Heart left ventricle (tissue), 16 donors: ENCODE results near the gene RESP18. TPM values are rescaled to one million over a fixed set of nuclear protein-coding genes. Genes with fewer than 3 reads are reported as not detected.

Experiments
- ATAC-seq, 4 donors: fragments of 200-7000 bp; cut with Tn5 transposase; one replicate each; pipeline ENCODE4 v1.9.1; 2020 to 2022; ENCODE audit warnings: moderate library complexity in 4 of 4, mild to moderate bottlenecking in 3 of 4, moderate number of reproducible peaks in 1 of 4
- DNase-seq, 5 donors: peaks; one replicate each; pipeline ENCODE4 v3.0.0-alpha.2; 2020
- H3K27ac ChIP-seq, 12 donors: fragments of 200-600 bp; sonication (generic) in 4 of 12; one replicate each; pipeline versions ENCODE4 v1.5.0 to v1.8.0; 2016 to 2022; ENCODE audit warnings: mild to moderate bottlenecking in 2 of 12
- H3K27me3 ChIP-seq, 9 donors: fragments of 200-600 bp; sonication (generic) in 2 of 9; one replicate each; pipeline versions ENCODE4 v1.5.1 to v1.8.0; 2016 to 2022; ENCODE audit warnings: mild to moderate bottlenecking in 3 of 9
- H3K36me3 ChIP-seq, 9 donors: fragments of 200-600 bp; sonication (generic) in 2 of 9; one replicate each; pipeline versions ENCODE4 v1.5.0 to v1.8.0; 2018 to 2022; ENCODE audit warnings: mild to moderate bottlenecking in 2 of 9
- H3K4me1 ChIP-seq, 12 donors: fragments of 200-600 bp; sonication (generic) in 4 of 12; one replicate each; pipeline versions ENCODE4 v1.5.0 to v1.8.0; 2016 to 2022; ENCODE audit warnings: mild to moderate bottlenecking in 3 of 12
- H3K4me3 ChIP-seq, 12 donors: fragments of 200-600 bp; sonication (generic) in 4 of 12; one replicate each; pipeline versions ENCODE4 v1.5.0 to v1.8.0; 2017 to 2022; ENCODE audit warnings: mild to moderate bottlenecking in 9 of 12, moderate library complexity in 4 of 12
- H3K9me3 ChIP-seq, 12 donors: fragments of 200-600 bp; sonication (generic) in 4 of 12; one replicate each; pipeline versions ENCODE4 v1.5.0 to v1.8.0; 2016 to 2022; ENCODE audit warnings: mild to moderate bottlenecking in 1 of 12
- POLR2A ChIP-seq, 2 donors: fragments of 450-650 bp; IDR thresholded peaks; one replicate each; pipeline ENCODE4 v1.6.1; 2017; ENCODE audit warnings: antibody characterized with exemption in 2 of 2, mild to moderate bottlenecking in 2 of 2, moderate library complexity in 2 of 2
- WGBS, 4 donors: extraction: QIAGEN DNeasy Blood & Tissue Kit in 2 of 4; methylation state at CpG; one replicate each; pipeline versions ENCODE4 v1.1.5 to v1.1.7; 2013 to 2018; 5-methylcytosine and 5-hydroxymethylcytosine counted together
- intact Hi-C, 10 donors: fragments of 100-400 bp; cut with DNase I; formaldehyde crosslinking; loops; one replicate each; pipeline versions ENCODE4 v1.11.1 to v1.14.2; 2022
- long read RNA-seq, 3 donors: library from polyadenylated mRNA; unstranded; transcript quantifications; one replicate each; pipeline ENCODE4 v2.0.0, GENCODE V29; 2020 to 2021
- polyA plus RNA-seq, 2 donors: library from polyadenylated mRNA; stranded (reverse); fragments of 200-250 nt; gene quantifications; one replicate each; pipeline ENCODE4 v1.2.3, GENCODE V29; 2013
- total RNA-seq, 9 donors: library from RNA; depleted of rRNA in 2 of 9; stranded (reverse); fragments of >200 nt in 2 of 9; fragmentation: NEBNext Ultra II Directional in 3 of 9; extraction: Animal tissue kit (Norgen Biotek cat#: 25700) in 3 of 9; gene quantifications; one replicate each; pipeline versions ENCODE4 v1.1.0 to v1.2.4, GENCODE V29; 2016 to 2023
- TF ChIP-seq, protein P1 (sequence below), 12 donors: fragments of 200-600 bp; sonication (generic) in 4 of 12; IDR thresholded peaks; one replicate each; pipeline versions ENCODE4 v1.5.0 to v1.8.0; 2018 to 2022; ENCODE audit warnings: antibody characterized with exemption in 12 of 12, mild to moderate bottlenecking in 5 of 12
- donor health status: ischemic (EF 13 %, LVEDD 7.1; RV severe dilation, severe dysfunction).
- donor health status: healthy with polysubstance abuse.
- donor health status: DM: no; HTN: yes; CAD: no.
- donor health status: DM: no; HTN: no; CAD: no.
- donor health status: ischemic (EF 25% LVEDD 6.9; RV normal size, moderate dysfunction).
- donor health status: ischemic (EF 25% LVEDD 5.7; RV mildly dilated, moderate dysfunction).
- donor health status: healthy.
- donor health status: DM: yes; HTN: yes; CAD: no.
- donor health status: ischemic (EF 35%, LVEDD 5.7; RV mildly dilated, moderate dysfunction).
- donor health status: nonischemic (EF 11% LVEDD 7.7; RV severe dilation, severe dysfunction).
- donor health status: DM: yes; HTN: yes; CAD: no.
- donor health status: PGD.
- donor health status: ischemic (EF 29% LVEDD 5.4; RV normal size, mild dysfunction).
- donor health status: nonischemic (EF 23%, LVEDD 6.1; RV moderate dilation, normal function).

Gene RESP18
- total RNA-seq: not detected
- not detected for polyA plus RNA-seq
- long read RNA-seq, donor 1: 0 reads
- long read RNA-seq, donor 2: 0 reads
- long read RNA-seq, donor 3: 0 reads

DNA sequence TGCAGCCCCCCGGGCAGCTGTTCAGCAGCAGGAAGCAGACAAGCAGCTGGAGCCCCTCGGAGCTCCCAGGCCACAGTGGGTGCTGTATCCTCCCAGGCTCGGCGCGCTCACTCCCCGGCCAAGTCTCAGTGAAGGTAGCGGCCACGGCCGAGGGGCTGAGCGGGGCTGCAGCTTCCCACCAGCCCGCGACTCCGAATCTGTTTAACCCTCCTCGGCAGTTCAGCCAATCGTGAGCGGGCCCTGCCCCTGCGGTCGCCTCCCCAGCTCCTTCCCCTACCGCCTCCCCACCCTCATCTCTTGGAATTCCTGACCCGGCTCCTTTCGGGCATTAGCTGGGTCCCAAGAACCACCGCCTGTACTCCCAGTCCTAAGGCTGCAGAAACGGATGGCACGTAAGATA lies at the start of gene RESP18:
TSS of gene RESP18 (minus strand) at position 203 of the 400 bp plus-strand sequence.
- WGBS, 4 donors: 3 to 6% (median 4%) methylated on average over 19 to 24 of the region's 24 CpGs
- Histone ChIP-seq H3K9me3 (peaks cover 0 to 14% (median 0%) of the 10 kb centered on the region in 12 donors), H3K27me3 (peaks cover 10 to 75% (median 38%) of the 10 kb centered on the region in 9 donors), H3K4me1 (peaks cover 0 to 3% (median 0%) of the 10 kb centered on the region in 12 donors), H3K27ac (no peak within 1 kb of the TSS), H3K4me3 (no peak within 1 kb of the TSS), H3K36me3 (no peaks in the 10 kb centered on the region)
- ATAC-seq: no peak
- TF ChIP-seq POLR2A (IDR thresholded peaks at IDR 0.05): no peak
- TF ChIP-seq, protein P1, sequence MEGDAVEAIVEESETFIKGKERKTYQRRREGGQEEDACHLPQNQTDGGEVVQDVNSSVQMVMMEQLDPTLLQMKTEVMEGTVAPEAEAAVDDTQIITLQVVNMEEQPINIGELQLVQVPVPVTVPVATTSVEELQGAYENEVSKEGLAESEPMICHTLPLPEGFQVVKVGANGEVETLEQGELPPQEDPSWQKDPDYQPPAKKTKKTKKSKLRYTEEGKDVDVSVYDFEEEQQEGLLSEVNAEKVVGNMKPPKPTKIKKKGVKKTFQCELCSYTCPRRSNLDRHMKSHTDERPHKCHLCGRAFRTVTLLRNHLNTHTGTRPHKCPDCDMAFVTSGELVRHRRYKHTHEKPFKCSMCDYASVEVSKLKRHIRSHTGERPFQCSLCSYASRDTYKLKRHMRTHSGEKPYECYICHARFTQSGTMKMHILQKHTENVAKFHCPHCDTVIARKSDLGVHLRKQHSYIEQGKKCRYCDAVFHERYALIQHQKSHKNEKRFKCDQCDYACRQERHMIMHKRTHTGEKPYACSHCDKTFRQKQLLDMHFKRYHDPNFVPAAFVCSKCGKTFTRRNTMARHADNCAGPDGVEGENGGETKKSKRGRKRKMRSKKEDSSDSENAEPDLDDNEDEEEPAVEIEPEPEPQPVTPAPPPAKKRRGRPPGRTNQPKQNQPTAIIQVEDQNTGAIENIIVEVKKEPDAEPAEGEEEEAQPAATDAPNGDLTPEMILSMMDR (IDR thresholded peaks at IDR 0.05): no peak
- intact Hi-C loops: no loop called here
- DNase-seq: no peak

DNA sequence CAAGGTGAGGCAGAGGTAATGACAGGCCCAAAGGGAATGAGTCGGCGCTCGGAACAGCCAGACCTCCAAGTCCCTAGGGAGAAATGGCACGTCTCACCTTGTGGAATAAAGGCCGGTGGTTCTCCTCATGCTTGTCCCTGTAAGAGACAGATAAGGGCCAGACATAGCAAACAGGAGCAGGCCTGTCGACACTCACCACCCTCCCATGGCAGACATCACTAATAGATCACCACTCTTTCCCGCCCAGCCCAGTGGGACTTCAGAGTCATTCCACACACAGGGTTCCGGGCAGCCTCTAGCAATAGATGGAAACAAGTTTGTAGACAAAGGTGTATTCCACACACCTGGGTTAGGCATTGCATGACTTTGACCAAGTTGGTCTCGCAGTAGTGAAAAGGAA lies 48.9 kb upstream of the RESP18 start:
- Histone ChIP-seq H3K27me3 (no peaks in the 10 kb centered on the region), H3K4me1 (peaks cover 0 to 20% (median 3%) of the 10 kb centered on the region in 12 donors), H3K4me3 (no peak overlapping the region), H3K36me3 (peaks cover 0 to 96% (median 72%) of the 10 kb centered on the region in 9 donors), H3K9me3 (no peaks in the 10 kb centered on the region), H3K27ac (no peak overlapping the region)
- TF ChIP-seq POLR2A (IDR thresholded peaks at IDR 0.05): no peak
- TF ChIP-seq, protein P1 (IDR thresholded peaks at IDR 0.05): no peak
- intact Hi-C loops: loop anchor here in 6 of 10 donors (10.0 kb wide), 3 partner anchors 87 to 217 kb away; partner anchors contain the start of genes CNPPD1 (in 3 of the 6), NHEJ1 (in 3 of the 6), RETREG2 (in 3 of the 6) and SLC23A3 (in 3 of the 6)
- WGBS, 4 donors: 69 to 82% (median 72%) methylated on average over 7 to 9 of the region's 9 CpGs
- no peak for DNase-seq
- ATAC-seq: no peak

DNA sequence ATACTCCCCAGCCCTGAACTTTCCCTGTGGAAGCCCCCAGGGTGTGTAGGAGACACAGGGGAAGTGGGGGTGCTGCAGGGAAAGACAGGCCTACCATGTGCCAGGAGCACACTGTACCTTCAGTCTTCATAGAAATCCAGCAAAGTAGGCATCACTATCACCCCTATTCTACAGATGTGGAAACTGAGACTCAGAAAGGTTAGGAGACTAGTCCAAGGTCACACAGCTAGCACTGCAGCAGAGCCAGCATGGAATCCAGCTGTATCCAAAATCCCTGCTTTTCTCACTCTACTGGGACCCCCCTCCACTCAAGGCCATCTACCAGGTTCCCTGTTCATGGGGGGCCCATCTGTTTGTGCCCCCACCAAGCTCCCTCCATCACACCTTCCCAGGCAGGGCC lies 48.4 kb upstream of the RESP18 start:
- H3K9me3 ChIP-seq: no peaks in the 10 kb centered on the region
- H3K36me3 ChIP-seq: peaks cover 0 to 93% (median 67%) of the 10 kb centered on the region in 9 donors
- H3K4me1 ChIP-seq: peaks cover 0 to 14% (median 0%) of the 10 kb centered on the region in 12 donors
- intact Hi-C loops: loop anchor here in 6 of 10 donors (10.0 kb wide), 3 partner anchors 86 to 216 kb away; partner anchors contain the start of genes CNPPD1 (in 3 of the 6), NHEJ1 (in 3 of the 6), RETREG2 (in 3 of the 6) and SLC23A3 (in 3 of the 6)
- no peaks in the 10 kb centered on the region for H3K27me3 ChIP-seq
- TF ChIP-seq, protein P1 (IDR thresholded peaks at IDR 0.05): no peak
- H3K4me3 ChIP-seq: no peak overlapping the region
- DNase-seq: no peak
- H3K27ac ChIP-seq: no peak overlapping the region
- ATAC-seq: no peak

DNA sequence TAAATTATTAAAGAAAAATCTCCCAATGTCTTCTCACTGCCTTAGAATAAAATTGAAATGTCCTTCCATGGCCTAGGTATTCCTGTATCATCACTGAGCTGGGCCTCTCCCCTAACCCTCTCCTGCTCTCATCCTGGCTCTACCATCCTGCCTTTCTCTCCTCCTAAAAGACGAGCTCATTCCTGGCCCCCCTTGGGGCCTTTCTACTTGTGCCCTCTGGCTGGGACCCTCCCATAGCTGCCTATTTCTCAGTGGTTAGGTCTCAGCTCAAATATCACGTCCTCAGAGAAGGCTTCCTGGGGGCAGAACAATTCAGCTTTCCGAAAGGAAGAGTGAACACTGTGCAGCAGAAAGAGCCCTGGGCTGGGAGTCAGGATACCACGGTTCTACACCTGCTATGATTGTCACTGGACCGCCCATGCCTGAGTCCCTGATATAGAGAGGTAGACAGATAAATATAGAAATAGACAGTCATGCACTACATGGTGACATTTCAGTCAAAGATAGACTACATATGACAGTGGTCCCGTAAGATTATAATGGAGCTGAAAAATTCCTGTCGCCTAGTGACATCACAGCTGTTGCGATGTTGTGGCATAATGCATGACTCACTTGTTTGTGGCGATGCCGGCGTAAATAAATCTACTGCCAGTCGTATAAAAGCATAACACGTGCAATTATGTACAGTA lies 45.8 kb upstream of the RESP18 start:
- no peaks in the 10 kb centered on the region for H3K27me3 ChIP-seq
- H3K27ac ChIP-seq: peak overlapping the region in 1 of 12 donors; percentile 7
- intact Hi-C loops: no loop called here
- TF ChIP-seq, protein P1 (IDR thresholded peaks at IDR 0.05): no peak
- TF ChIP-seq POLR2A (IDR thresholded peaks at IDR 0.05): no peak
- H3K36me3 ChIP-seq: peaks cover 0 to 92% (median 60%) of the 10 kb centered on the region in 9 donors
- ATAC-seq: peak; percentile 35 to 67 (median 45)
- no peak for DNase-seq
- H3K9me3 ChIP-seq: no peaks in the 10 kb centered on the region
- H3K4me1 ChIP-seq: peaks cover 0 to 12% (median 0%) of the 10 kb centered on the region in 12 donors
- 73 to 80% (median 77%) methylated on average over 13 of the region's 13 CpGs for WGBS, 4 donors
- H3K4me3 ChIP-seq: no peak overlapping the region
